Small intestine (tissue), 7 donors: ENCODE results near the gene RALGAPB. TPM values are rescaled to one million over a fixed set of nuclear protein-coding genes. Genes with fewer than 3 reads are reported as not detected.
"Not testable (repeated sequence)": the region's sequence is repeated elsewhere in the genome, so short reads cannot be mapped to it uniquely, and the experiment has no call there.

Experiments
- DNase-seq, 2 donors: peaks; one replicate each; pipeline versions ENCODE4 v3.0.0 to v3.0.0-alpha.2; 2013
- FAIRE-seq: peaks from 2 replicates; lab custom pipeline; 2012; peaks lifted over from hg19 to GRCh38; lab: Jason Lieb, UNC
- H3K27ac ChIP-seq, 3 donors: one replicate each; pipeline ENCODE4 v1.5.1; 2013; ENCODE audit warnings: low read length in 2 of 3, mild to moderate bottlenecking in 2 of 3, control low read depth in 1 of 3, inconsistent platforms in 1 of 3, low read depth in 1 of 3, moderate library complexity in 1 of 3
- H3K27me3 ChIP-seq, 3 donors: one replicate each; pipeline ENCODE4 v1.6.1; 2013; ENCODE audit warnings: low read length in 3 of 3, inconsistent platforms in 1 of 3; ENCODE audit not compliant: control insufficient read depth in 3 of 3, insufficient read depth in 3 of 3
- H3K36me3 ChIP-seq, 3 donors: one replicate each; pipeline ENCODE4 v1.6.1; 2013; ENCODE audit warnings: low read length in 3 of 3, inconsistent platforms in 1 of 3, low read depth in 1 of 3, mild to moderate bottlenecking in 1 of 3, moderate library complexity in 1 of 3; ENCODE audit not compliant: control insufficient read depth in 3 of 3, insufficient read depth in 2 of 3
- H3K4me1 ChIP-seq, 3 donors: one replicate each; pipeline ENCODE4 v1.6.1; 2013; ENCODE audit warnings: low read length in 2 of 3, inconsistent platforms in 1 of 3, low read depth in 1 of 3, mild to moderate bottlenecking in 1 of 3, moderate library complexity in 1 of 3; ENCODE audit not compliant: control insufficient read depth in 3 of 3, insufficient read depth in 2 of 3
- H3K4me3 ChIP-seq, 3 donors: one replicate each; pipeline ENCODE4 v1.5.1; 2013; ENCODE audit warnings: low read length in 3 of 3, control low read depth in 1 of 3, inconsistent platforms in 1 of 3, low read depth in 1 of 3, mild to moderate bottlenecking in 1 of 3, moderate library complexity in 1 of 3
- H3K9me3 ChIP-seq, 2 donors: one replicate each; pipeline ENCODE4 v1.6.1; 2013; ENCODE audit warnings: low read depth in 1 of 2, low read length in 1 of 2; ENCODE audit not compliant: control insufficient read depth in 2 of 2, insufficient read depth in 1 of 2
- WGBS, 3 donors: extraction: QIAGEN DNeasy Blood & Tissue Kit; methylation state at CpG; one replicate each; pipeline ENCODE4 v1.1.7; 2013; 5-methylcytosine and 5-hydroxymethylcytosine counted together
- polyA plus RNA-seq, 4 donors: library from polyadenylated mRNA; stranded (reverse) in 3 of 4; unstranded in 1 of 4; fragments of 200-250 nt in 3 of 4; fragments of 120-200 nt in 1 of 4; gene quantifications; one replicate each; pipeline versions ENCODE4 v1.2.1 to v1.2.3, GENCODE V29; 2013
- donor health status: healthy with polysubstance abuse.
- donor health status: control.
- donor health status: control.
- donor health status: Bipolar disorder and iron deficiency.
- donor health status: healthy.

The RALGAPB gene
- polyA plus RNA-seq, 4 donors = 9.9 to 26.0 (median 17.1) TPM

- H3K36me3 ChIP-seq, H3K4me3 ChIP-seq, FAIRE-seq, H3K9me3 ChIP-seq, H3K27me3 ChIP-seq, DNase-seq, H3K27ac ChIP-seq, H3K4me1 ChIP-seq: not testable (repeated sequence)
- WGBS, 3 donors = 92 to 96% (median 95%) methylated on average over 7 to 8 of the region's 8 CpGs
Measured at GRCh38 chr20:38441110-38441509, 31.5 kb upstream of the RALGAPB start.

GRCh38 chr20:38441916-38442315, 30.7 kb upstream of the RALGAPB start:
- WGBS, 3 donors = 66 to 80% (median 80%) methylated on average over 9 of the region's 9 CpGs
- Histone ChIP-seq H3K36me3 (no peaks in the 10 kb centered on the region), H3K27me3 (no peaks in the 10 kb centered on the region), H3K4me3 (no peak overlapping the region), H3K9me3 (no peaks in the 10 kb centered on the region), H3K27ac (no peak overlapping the region), H3K4me1 (peaks cover 0 to under 1% (median 0%) of the 10 kb centered on the region in 3 donors)
- no peak for DNase-seq
- FAIRE-seq = no peak

- FAIRE-seq = no peak
Measured at GRCh38 chr20:38445381-38445796, 27.3 kb upstream of the RALGAPB start.

GRCh38 chr20:38445901-38446425, 26.7 kb upstream of the RALGAPB start:
- Histone ChIP-seq H3K4me1 (peaks cover 4 to 14% (median 5%) of the 10 kb centered on the region in 3 donors), H3K27me3 (no peaks in the 10 kb centered on the region), H3K27ac (no peak overlapping the region), H3K4me3 (peak overlapping the region in 1 of 3 donors; percentile 91), H3K9me3 (no peaks in the 10 kb centered on the region), H3K36me3 (peaks cover 0 to 27% (median 7%) of the 10 kb centered on the region in 3 donors)
- 59 to 75% (median 62%) methylated on average over 6 of the region's 6 CpGs for WGBS, 3 donors
- FAIRE-seq (no peak), DNase-seq (no peak)

More at GRCh38 chr20:38445381-38445796, 27.3 kb upstream of the RALGAPB start:
- Histone ChIP-seq H3K36me3 (peaks cover 0 to 22% (median 6%) of the 10 kb centered on the region in 3 donors), H3K4me1 (peaks cover 4 to 14% (median 5%) of the 10 kb centered on the region in 3 donors), H3K27ac (no peak overlapping the region), H3K27me3 (no peaks in the 10 kb centered on the region), H3K9me3 (no peaks in the 10 kb centered on the region), H3K4me3 (no peak overlapping the region)
- no peak for DNase-seq
- WGBS, 3 donors = 86 to 89% (median 88%) methylated on average over 3 of the region's 3 CpGs

- peaks cover 3 to 31% (median 9%) of the 10 kb centered on the region in 3 donors for H3K36me3 ChIP-seq
- peak overlapping the region; percentile 76 to 91 (median 89) for H3K4me3 ChIP-seq
- 1% methylated on average over 45 to 56 of the region's 56 CpGs for WGBS, 3 donors
- peaks cover 4 to 14% (median 5%) of the 10 kb centered on the region in 3 donors for H3K4me1 ChIP-seq
- peak; percentile 86 to 96 for DNase-seq
- no peaks in the 10 kb centered on the region for H3K27me3 ChIP-seq
- H3K9me3 ChIP-seq = no peaks in the 10 kb centered on the region
- no peak for FAIRE-seq
- peak overlapping the region; percentile 72 to 90 (median 77) for H3K27ac ChIP-seq
Measured at GRCh38 chr20:38446441-38447209, 26.0 kb upstream of the RALGAPB start.

GRCh38 chr20:38447251-38447661, 25.4 kb upstream of the RALGAPB start:
- peak overlapping the region in 2 of 3 donors; percentile 77 to 90 for H3K27ac ChIP-seq
- FAIRE-seq = no peak
- WGBS, 3 donors = 45 to 50% (median 48%) methylated on average over 12 of the region's 12 CpGs

GRCh38 chr20:38447931-38448675, 24.5 kb upstream of the RALGAPB start:
- H3K27me3 ChIP-seq = no peaks in the 10 kb centered on the region
- peak overlapping the region in 1 of 3 donors; percentile 30 for H3K27ac ChIP-seq
- no peak overlapping the region for H3K4me3 ChIP-seq
- WGBS, 3 donors = 85 to 89% (median 87%) methylated on average over 10 of the region's 10 CpGs
- FAIRE-seq = no peak
- DNase-seq = peak; percentile 16 to 45
- peaks cover 3 to 36% (median 9%) of the 10 kb centered on the region in 3 donors for H3K36me3 ChIP-seq
- peaks cover 4 to 14% (median 5%) of the 10 kb centered on the region in 3 donors for H3K4me1 ChIP-seq
- no peaks in the 10 kb centered on the region for H3K9me3 ChIP-seq

More at GRCh38 chr20:38447251-38447661, 25.4 kb upstream of the RALGAPB start:
- H3K9me3 ChIP-seq = no peaks in the 10 kb centered on the region
- H3K27me3 ChIP-seq = no peaks in the 10 kb centered on the region
- peak in 1 of 2 donors; percentile 37 for DNase-seq
- peaks cover 3 to 33% (median 9%) of the 10 kb centered on the region in 3 donors for H3K36me3 ChIP-seq
- peaks cover 4 to 14% (median 5%) of the 10 kb centered on the region in 3 donors for H3K4me1 ChIP-seq
- H3K4me3 ChIP-seq = peak overlapping the region; percentile 76 to 91 (median 89)

GRCh38 chr20:38449046-38449445, 23.6 kb upstream of the RALGAPB start:
- H3K27me3 ChIP-seq = no peaks in the 10 kb centered on the region
- FAIRE-seq = no peak
- DNase-seq = no peak
- H3K27ac ChIP-seq = no peak overlapping the region
- no peaks in the 10 kb centered on the region for H3K9me3 ChIP-seq
- H3K36me3 ChIP-seq = peaks cover 3 to 36% (median 9%) of the 10 kb centered on the region in 3 donors
- H3K4me3 ChIP-seq = no peak overlapping the region
- peaks cover 4 to 14% (median 5%) of the 10 kb centered on the region in 3 donors for H3K4me1 ChIP-seq
- 84 to 92% (median 86%) methylated on average over 3 of the region's 3 CpGs for WGBS, 3 donors
